ENCODE data around the gene RPS6KL1. TPM values are rescaled to one million over a fixed set of nuclear protein-coding genes. Genes with fewer than 3 reads are reported as not detected.

The RPS6KL1 gene
- total RNA-seq, 2 donors from 2014 or later: 4.4 to 10.4 TPM

GRCh38 chr14:74964787-74965485, 41.9 kb upstream of the RPS6KL1 start:
- no peaks in the 10 kb centered on the region for H3K27me3 ChIP-seq (ENCODE audit: control insufficient read depth, insufficient read depth, low read length, poor library complexity, severe bottlenecking)
- H3K9ac ChIP-seq (ENCODE audit: extremely low read depth, low read length, poor library complexity, severe bottlenecking): no peak overlapping the region
- WGBS, 2 experiments (ENCODE audit: insufficient coverage in 1 of 2, insufficient read length in 1 of 2): 90 to 93% methylated on average over 3 to 4 of the region's 4 CpGs
- Mint-ChIP-seq H3K4me1 (no peaks in the 10 kb centered on the region), H3K27ac (no peak overlapping the region), H3K4me3 (no peak overlapping the region), H3K27me3 (ENCODE audit: insufficient read depth) (peaks cover 3% of the 10 kb centered on the region), H3K36me3 (ENCODE audit: low read depth) (no peaks in the 10 kb centered on the region), H3K9me3 (no peaks in the 10 kb centered on the region)
- H3K4me1 ChIP-seq (ENCODE audit: control insufficient read depth, insufficient read depth, low read length): no peaks in the 10 kb centered on the region
- no peaks in the 10 kb centered on the region for H3K36me3 ChIP-seq (ENCODE audit: control insufficient read depth, insufficient read depth, low read length)
- no peak overlapping the region for H3K27ac ChIP-seq (ENCODE audit: low read depth, low read length)
- no peak for TF ChIP-seq CTCF (conservative IDR thresholded peaks at IDR 0.05)
- no peak overlapping the region for H3K4me3 ChIP-seq (ENCODE audit: low read length)
- no peaks in the 10 kb centered on the region for H3K9me3 ChIP-seq (ENCODE audit: control insufficient read depth, low read length)
- no peak for DNase-seq

- Mint-ChIP-seq H3K36me3 (ENCODE audit: low read depth) (no peaks in the 10 kb centered on the region), H3K27me3 (ENCODE audit: insufficient read depth) (peaks cover 4% of the 10 kb centered on the region), H3K27ac (no peak overlapping the region), H3K4me3 (no peak overlapping the region), H3K9me3 (no peaks in the 10 kb centered on the region), H3K4me1 (no peaks in the 10 kb centered on the region)
- H3K27ac ChIP-seq (ENCODE audit: low read depth, low read length): no peak overlapping the region
- 90 to 95% methylated on average over 8 to 9 of the region's 9 CpGs for WGBS, 2 experiments (ENCODE audit: insufficient coverage in 1 of 2, insufficient read length in 1 of 2)
- TF ChIP-seq CTCF (conservative IDR thresholded peaks at IDR 0.05): no peak
- no peak for DNase-seq
- H3K9ac ChIP-seq (ENCODE audit: extremely low read depth, low read length, poor library complexity, severe bottlenecking): no peak overlapping the region
- no peak overlapping the region for H3K4me3 ChIP-seq (ENCODE audit: low read length)
- H3K36me3 ChIP-seq (ENCODE audit: control insufficient read depth, insufficient read depth, low read length): no peaks in the 10 kb centered on the region
- H3K27me3 ChIP-seq (ENCODE audit: control insufficient read depth, insufficient read depth, low read length, poor library complexity, severe bottlenecking): no peaks in the 10 kb centered on the region
- H3K4me1 ChIP-seq (ENCODE audit: control insufficient read depth, insufficient read depth, low read length): no peaks in the 10 kb centered on the region
- H3K9me3 ChIP-seq (ENCODE audit: control insufficient read depth, low read length): no peaks in the 10 kb centered on the region
These were observed 40.7 kb upstream of the RPS6KL1 start for GRCh38 chr14:74963705-74964271.

GRCh38 chr14:74963178-74963704, 40.2 kb upstream of the RPS6KL1 start:
- H3K27ac Mint-ChIP-seq: no peak overlapping the region
- DNase-seq: no peak
- TF ChIP-seq CTCF (conservative IDR thresholded peaks at IDR 0.05): no peak
- 87 to 93% methylated on average over 3 to 12 of the region's 12 CpGs for WGBS, 2 experiments (ENCODE audit: insufficient coverage in 1 of 2, insufficient read length in 1 of 2)
- Histone ChIP-seq H3K4me1 (ENCODE audit: control insufficient read depth, insufficient read depth, low read length) (no peaks in the 10 kb centered on the region), H3K27me3 (ENCODE audit: control insufficient read depth, insufficient read depth, low read length, poor library complexity, severe bottlenecking) (no peaks in the 10 kb centered on the region), H3K4me3 (ENCODE audit: low read length) (no peak overlapping the region), H3K9me3 (ENCODE audit: control insufficient read depth, low read length) (no peaks in the 10 kb centered on the region), H3K27ac (ENCODE audit: low read depth, low read length) (no peak overlapping the region), H3K36me3 (ENCODE audit: control insufficient read depth, insufficient read depth, low read length) (no peaks in the 10 kb centered on the region), H3K9ac (ENCODE audit: extremely low read depth, low read length, poor library complexity, severe bottlenecking) (no peak overlapping the region)
- H3K4me1 Mint-ChIP-seq: no peaks in the 10 kb centered on the region
- no peak overlapping the region for H3K4me3 Mint-ChIP-seq
- peaks cover 4% of the 10 kb centered on the region for H3K27me3 Mint-ChIP-seq (ENCODE audit: insufficient read depth)
- no peaks in the 10 kb centered on the region for H3K9me3 Mint-ChIP-seq
- H3K36me3 Mint-ChIP-seq (ENCODE audit: low read depth): no peaks in the 10 kb centered on the region

Measured in endodermal cell (in vitro differentiated cells).